Ramos (cell line): ENCODE measurements around the gene ZPR1.

Source experiments
- in situ Hi-C: fragments of 300-500 bp; cut with MboI; formaldehyde crosslinking; loops from one replicate; pipeline ENCODE4 v1.14.3; 2022; ENCODE audit warnings: low sequenced_read_pairs; ENCODE audit not compliant: unreplicated experiment

The ZPR1 gene

DNA sequence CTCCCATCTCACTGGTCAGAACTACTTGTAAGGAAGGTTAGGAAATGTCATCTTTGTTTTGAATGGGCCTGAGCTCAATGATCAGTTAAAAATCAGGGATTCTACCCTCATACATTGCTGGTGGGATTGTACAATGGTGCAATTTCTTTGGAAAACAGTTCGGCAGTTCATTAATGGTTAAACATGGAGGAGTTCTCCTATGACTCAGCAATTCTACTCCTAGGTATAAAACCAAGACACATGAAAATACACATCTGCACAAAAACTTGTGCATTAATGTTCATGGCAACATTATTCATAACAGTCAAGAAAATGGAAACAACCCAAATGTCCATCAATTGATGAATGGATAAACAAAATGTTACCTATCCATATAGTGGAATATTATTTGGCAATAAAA lies 8.7 kb upstream of the ZPR1 start:
- in situ Hi-C loops = no loop called here

DNA sequence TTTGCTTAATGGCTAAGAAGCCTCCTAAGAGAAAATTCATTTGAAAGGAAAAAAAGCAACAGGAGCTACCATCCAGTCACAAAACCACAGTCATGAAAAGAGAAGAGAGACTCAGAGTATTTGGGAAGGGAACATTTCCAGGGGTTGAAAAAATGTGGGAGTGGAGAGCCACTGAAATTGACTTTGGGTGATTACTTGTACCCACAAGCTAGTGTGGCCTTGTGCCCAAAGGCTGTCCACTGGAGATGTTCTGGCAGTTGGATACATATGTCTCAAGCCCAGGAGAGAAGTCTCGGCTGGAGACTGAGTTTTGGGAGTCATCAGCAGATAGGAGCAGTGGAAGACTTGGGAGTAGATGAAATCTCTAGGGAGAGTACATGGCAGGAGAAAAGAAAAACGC lies 7.0 kb upstream of the ZPR1 start:
- in situ Hi-C loops = loop anchor here (5.0 kb wide), 1 partner anchor 312 kb away; no protein-coding TSS in a partner anchor

DNA sequence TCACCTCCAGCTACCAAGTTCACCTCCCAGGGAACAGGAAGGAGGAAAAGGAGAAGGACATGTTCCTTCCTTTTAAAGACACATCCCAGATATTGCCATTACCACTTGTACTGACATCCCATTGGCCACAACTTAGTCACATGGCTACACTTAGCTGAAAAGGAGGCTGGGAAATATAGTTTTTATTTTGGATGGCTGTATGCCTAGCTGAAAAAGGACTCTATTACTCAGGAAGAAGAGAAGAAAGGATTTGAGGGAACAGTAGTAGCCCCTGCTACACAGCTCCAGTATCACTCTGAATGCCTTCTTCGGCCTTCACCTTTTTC lies 5.9 kb upstream of the ZPR1 start:
- in situ Hi-C loops = loop anchor here (5.0 kb wide), 1 partner anchor 314 kb away; no protein-coding TSS in a partner anchor

DNA sequence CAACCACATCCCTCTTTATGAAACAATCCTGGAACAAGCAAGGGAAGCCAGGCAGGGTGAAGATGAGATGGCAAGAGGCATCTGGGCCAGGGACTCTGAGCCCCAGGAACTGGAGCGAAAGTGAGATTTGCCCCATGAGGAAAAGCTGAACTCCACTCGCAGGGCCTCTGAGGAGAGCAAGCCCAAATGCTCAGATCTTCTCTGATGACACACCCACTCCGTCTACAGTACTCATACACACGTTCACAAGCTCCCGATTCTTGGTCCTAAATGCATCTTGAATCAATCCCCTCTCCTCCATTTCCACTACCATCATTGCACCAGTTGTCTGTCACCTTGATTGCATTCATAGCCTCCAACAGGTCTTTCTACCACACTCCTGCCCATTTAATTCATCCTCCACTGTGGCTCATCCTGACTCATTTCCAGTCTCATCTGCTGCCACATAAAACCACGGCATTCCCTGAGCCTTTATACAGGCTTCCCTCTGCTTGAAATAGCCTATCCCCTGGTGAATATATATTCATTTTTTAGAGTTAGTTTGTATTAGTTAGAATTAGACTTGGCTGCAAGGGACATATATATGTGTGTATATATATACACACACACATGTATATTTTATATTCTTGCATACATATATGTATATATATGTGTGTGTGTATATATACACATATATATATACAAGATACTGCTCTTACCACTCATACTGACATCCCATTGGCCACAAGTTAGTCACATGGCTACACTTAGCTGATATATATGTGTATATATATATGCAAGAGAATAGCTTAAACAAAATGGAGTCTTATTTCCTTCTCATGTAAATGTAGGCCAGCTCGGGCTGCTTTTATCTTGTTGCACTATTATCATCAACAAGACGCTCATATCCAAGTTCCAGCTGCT lies 5.3 kb upstream of the ZPR1 start:
- in situ Hi-C loops = loop anchor here (5.0 kb wide), 1 partner anchor 314 kb away; no protein-coding TSS in a partner anchor

DNA sequence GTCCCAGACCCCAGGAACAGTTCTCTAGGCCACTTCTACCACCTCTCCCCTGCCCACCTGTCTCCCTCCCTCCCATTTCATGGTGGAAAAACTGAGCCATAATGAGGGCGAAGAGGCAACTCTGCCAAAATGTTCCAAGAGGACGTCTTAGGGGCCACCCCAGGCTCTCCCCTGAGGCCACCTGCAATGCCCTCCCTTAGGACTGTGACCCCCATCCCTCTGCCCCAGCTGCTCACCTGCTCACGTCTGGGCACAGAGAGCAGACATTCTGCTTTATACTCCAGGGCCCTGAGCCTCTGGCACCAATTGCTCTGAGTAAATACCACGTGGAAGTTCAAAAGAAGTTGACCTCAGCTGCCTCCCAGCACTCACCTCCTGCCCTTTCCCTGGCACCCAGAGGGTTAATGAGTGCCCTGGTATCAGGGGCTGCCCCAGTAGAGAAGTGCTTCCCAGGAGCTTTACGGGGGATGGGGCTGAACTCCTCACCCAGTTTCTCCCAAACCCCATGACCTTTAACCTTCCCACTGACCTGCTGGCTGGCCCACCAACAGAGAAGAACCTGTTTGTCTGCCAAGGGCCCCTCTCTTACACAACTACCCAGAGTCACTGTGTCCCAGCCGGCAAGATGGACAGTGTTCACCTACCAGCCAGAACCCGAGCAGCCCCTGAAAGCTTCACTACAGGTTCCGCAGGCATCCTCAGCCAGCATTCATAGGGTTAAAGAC lies 4.5 kb upstream of the ZPR1 start:
- in situ Hi-C loops = loop anchor here (5.0 kb wide), 1 partner anchor 315 kb away; no protein-coding TSS in a partner anchor

DNA sequence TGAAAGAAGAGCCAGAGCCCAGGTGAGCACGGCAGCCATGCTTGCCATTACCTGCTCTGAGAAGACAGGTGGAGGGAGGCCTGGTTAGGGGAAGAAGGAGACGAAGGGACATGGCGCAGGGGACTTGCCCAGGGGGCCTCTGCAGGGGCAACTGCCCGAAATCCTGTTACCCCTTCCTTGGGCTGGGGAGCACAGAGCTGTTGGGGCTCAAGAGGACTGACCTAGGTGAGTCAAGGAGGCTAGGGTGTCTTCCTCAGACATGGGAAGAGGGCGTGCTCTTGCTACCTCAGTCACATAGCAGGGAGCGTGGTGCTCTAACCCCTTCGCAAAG lies 4.0 kb upstream of the ZPR1 start, which contains the start of gene APOA5:
APOA5 (minus strand) TSS at position 67 of the 331 bp plus-strand sequence; CDS start at position 48, 19 bp downstream.
- in situ Hi-C loops = loop anchor here (5.0 kb wide), 1 partner anchor 316 kb away; no protein-coding TSS in a partner anchor

DNA sequence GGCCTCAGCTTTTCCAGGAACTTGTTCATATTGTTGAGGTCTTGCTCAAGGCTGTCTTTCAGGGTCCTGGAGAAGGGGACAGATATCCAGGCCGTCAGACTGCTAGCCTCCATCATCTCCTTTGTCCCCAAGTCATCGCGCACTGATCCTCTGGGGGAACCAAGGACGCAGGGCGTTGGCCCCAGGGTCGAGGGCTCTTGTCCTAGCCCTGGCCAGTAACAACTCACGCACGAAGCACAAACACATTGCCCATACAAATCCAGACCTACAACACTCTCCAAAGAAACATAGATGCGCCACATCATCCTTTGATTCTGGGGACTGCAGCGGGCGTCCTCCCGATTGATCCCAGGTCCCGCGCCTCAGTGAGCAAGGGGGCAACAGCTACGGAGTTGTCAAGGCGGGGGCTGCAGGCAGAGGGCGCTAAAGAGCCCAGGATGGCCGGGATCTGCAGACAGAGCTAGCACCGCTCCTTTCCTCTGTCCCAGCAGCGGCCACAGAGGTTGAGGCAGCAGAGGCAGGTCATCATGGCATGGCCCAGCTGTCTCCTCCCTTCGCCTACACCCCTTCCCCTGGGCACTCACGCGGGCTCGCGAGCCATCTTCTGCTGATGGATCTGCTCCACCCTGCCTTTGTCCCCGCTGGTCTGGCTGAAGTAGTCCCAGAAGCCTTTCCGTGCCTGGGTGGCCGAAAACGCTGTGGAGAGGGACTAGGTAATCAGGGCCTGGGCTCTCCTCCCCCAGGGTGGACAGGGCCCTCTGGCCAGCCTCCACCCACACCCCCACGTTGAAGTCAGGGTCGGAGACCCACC lies 3.4 kb upstream of the ZPR1 start:
- in situ Hi-C loops = loop anchor here (5.0 kb wide), 1 partner anchor 316 kb away; no protein-coding TSS in a partner anchor

DNA sequence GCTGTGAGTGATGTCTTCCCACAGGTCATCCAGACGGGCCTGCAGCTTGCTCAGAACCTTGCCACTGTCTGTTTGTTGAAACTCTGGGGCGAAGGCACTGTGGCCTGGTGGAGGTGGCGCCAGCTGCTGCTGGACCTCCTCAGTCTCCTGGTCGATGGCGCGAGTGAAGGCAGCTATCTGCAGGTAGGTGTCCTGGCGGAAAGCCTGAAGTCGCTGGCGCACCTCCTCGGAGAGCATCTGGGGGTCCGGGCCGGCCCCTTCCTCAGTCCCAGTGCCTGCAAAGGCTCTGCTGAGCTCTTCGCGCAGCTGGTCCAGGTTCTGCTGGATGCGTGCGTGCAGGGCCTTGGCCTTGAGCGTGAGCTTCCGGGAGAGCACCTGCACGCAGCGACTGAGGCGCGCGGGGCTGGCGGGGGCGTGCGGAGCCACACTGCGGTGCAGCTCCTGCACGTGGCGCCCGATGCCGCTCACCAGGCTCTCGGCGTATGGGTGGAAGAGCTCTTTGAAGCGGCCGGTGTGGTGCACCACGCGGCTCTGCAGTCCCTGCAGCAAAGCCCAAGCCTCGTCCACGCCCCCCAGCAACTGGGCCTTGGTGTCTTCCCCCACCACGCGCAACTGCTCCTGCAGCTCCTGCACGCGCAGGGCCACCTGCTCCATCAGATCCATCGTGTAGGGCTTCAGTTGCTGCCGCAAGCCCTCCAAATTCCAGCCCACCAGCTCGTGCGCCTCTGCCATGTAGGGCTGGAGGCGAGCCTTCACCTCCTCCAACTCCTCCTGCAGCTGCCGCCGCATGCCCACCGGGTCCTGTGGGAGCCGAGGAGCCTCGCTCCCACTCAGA lies 2.6 kb upstream of the ZPR1 start:
- in situ Hi-C loops = loop anchor here (5.0 kb wide), 1 partner anchor 317 kb away; no protein-coding TSS in a partner anchor

DNA sequence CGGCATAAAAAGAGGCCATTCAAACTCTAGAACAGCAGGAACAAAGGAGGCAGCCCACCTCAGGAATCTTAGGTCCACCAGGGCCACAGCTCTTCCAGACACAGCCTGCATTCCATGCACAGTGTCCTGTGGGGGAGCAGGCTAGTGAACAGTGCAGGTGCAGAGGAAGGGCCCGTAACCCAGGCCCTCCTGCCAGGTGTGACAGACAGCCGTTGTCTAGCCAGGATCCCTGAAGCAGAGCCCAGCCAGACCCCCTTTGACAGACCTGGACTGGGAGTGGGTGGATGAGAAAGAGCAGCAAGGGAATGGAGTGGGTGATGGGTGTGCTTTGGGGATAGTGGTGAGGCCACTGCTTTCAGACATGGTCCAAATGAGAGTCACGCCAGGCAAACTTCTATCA lies 1.2 kb upstream of the ZPR1 start:
- in situ Hi-C loops = no loop called here

DNA sequence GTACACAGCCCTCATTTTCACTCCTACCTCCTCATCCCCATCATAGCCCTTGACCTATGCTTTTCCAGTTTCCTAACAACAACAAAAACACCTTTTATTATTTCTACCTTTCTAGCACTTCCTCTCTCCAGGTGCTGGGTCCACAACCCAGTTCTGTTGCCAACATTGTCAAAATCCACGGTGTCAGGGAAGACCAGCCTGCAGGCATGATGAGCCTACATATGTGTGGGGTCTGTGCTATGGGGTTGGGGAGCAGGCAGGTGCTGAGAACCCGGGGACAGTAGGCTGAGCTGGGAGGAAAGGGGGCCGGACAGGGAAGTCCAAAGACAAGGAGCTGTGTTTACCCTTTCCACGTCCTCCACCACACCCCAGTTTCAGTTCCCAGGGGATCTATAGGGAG lies 711 bp upstream of the ZPR1 start:
- in situ Hi-C loops = no loop called here

DNA sequence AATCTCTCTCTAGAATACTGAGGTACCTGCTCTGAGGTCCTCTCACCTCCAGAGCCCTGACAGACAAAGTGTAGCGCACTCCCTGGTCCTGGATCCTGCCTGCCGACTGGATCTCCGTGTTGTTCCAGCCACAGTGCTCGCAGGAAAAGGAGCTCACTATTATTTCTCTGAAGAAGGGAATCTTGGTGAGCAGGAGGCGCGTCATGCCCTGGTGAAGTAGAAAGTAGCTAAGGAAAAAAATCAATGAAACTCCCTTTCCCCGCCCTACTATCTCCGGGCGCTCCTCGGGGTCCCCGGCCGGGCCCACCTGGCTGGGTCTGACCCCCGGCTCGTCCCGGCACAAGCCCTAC lies 412 bp downstream of the ZPR1 start:
- in situ Hi-C loops = no loop called here

DNA sequence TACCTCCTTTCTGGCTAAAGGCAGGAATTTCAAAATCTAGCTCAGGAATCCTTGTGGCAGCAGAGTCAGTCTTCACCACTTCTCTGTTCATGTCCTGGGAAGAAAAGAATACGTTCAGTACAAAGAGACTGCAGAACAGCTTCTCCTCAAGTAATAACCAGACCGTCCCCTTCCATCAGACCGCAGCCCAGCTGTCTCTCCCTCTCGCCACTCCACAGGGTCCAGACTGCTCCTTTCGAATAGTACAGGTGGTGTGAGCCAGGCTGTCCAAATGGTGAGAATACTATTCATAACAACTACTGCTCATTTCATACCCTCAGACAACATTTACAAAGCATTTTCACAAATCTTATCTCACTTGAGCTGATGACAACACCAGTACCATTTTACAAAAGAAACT lies 857 bp downstream of the ZPR1 start:
- in situ Hi-C loops = no loop called here

DNA sequence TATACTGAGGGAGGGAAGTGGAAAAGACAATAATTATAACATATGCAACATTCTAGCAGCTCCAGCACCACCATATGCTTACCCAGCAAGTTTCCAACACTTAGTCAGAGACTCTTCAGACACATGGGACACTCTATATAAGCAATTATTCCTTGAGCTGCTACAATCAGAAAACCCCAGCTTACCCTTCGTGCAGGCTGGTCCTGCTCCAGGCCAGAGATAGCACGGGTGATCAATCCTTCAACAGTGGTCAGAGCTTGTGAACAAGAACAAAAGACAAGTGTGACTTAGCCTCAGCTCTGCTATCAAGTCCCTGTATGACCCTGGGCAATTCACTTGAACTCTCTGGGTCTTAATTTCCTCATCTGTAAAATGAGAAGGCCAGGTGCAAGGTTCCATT lies 1.5 kb downstream of the ZPR1 start:
- in situ Hi-C loops = no loop called here

DNA sequence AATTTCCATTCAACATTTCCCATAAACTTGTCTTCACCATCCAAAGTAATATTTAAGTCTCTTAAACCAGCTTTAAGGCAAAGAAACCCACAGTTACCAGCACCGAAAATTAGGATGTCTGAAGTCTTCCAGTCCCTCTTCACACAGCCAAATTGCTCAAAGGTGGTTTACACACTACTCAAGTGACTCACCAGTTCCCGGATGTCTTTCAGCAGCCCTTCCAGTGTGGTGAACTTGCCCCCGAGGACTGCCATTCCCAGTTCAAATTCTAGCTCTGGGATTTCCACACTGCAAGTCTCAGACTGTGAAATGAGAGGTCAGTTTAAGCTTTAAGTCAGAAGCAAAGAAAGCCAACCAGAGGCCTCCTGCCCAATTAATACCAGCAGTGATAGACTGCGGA lies 5.1 kb downstream of the ZPR1 start:
- in situ Hi-C loops = no loop called here

DNA sequence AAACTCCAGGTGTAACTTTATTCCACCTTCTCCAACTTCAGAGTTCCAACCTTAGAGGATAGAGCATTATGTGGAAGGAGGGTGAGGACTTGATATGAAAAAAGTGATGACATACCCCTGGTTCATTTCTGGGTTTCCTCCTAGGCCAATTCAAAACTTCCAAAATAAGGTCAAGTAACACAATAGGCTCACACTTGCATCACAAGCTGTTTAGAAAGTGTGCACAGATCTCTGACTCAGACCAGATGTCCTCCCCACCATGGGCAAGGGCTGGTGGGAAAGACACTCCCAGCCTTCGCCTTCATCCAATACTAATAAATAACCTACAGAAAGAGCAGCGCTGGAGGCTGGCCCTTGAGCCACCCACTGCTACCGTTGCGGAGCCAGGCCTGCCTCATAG lies 9.3 kb downstream of the ZPR1 start:
- in situ Hi-C loops = no loop called here

DNA sequence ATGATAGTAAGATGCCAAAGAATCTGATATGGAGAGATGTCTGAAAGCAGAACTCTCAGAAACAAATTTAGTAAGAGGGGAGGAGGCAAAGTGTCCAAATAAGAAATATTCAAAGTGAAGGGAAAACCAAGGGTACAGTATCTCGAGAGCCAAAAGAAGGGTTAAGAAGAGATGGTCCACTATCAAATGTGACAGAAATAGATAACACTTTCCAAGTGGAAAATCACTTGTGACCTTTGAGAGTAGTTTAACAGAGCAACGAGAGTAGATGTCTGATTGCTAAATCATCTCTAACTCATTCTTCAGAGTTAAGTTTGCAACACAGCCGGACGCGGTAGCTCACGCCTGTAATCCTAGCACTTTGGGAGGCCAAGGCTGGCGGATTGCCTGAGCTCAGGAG lies 10.8 kb downstream of the ZPR1 start:
- in situ Hi-C loops = no loop called here

DNA sequence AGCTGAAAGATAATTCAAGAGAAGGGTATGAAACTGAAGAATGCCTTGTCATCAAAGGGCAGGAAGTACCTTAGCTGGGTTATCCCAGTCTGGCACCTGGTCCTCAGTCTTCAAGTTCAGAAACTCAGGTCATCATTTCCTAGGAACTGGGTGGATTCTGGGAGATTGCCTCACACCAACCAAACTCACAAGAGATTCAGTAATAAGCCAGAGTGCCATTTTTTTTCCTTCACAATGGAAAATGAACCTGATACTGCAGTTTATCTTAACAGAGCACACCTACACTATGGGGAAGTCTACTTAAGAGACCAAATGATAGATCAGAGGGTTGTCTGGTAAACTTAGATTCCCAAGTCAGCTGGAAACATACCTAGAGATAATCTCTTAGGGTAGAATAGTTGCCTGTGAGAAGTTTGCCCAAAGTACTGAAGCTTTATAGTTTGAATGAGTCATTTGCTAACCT lies 11.3 kb downstream of the ZPR1 start:
- in situ Hi-C loops = no loop called here

DNA sequence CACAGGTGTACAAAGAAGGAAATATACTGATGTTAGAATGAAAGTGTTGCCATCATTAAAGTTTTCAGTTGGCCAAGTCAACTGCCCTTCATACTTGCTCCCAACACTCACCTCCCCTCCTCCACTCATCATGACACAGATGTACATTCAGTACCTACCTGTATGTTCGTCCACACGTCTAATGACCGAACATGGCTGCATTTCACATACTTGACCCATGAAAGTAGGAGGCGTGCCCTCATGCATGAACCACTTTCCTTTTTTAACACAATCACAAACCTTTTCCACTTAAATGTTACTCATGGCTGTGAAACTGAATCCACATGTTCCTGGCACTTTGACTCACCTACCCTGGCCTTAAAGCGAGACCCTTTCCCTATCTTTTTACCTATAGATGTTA lies 11.8 kb downstream of the ZPR1 start:
- in situ Hi-C loops = no loop called here

DNA sequence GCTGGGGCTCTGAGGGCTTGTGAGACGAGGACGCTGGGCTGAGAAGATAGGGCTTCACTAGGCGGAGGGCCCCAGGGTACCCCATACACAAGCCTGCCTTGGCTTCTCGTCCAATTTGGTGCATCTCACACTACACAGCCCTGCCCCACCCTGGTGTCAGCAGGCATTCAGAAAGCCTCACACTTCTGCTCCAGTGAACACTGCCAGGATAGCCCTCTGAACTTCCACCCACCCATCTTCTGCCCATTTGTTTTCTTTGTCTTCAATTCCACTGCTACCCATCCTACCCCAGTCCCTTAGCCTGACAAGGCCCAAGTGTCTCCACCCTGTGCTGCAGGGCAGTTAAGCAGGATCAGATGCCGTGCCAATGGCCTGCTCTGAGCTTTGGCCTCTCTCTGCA lies 13.2 kb downstream of the ZPR1 start:
- in situ Hi-C loops = no loop called here
